ENCODE results near the gene PBX4.

The PBX4 gene

DNA sequence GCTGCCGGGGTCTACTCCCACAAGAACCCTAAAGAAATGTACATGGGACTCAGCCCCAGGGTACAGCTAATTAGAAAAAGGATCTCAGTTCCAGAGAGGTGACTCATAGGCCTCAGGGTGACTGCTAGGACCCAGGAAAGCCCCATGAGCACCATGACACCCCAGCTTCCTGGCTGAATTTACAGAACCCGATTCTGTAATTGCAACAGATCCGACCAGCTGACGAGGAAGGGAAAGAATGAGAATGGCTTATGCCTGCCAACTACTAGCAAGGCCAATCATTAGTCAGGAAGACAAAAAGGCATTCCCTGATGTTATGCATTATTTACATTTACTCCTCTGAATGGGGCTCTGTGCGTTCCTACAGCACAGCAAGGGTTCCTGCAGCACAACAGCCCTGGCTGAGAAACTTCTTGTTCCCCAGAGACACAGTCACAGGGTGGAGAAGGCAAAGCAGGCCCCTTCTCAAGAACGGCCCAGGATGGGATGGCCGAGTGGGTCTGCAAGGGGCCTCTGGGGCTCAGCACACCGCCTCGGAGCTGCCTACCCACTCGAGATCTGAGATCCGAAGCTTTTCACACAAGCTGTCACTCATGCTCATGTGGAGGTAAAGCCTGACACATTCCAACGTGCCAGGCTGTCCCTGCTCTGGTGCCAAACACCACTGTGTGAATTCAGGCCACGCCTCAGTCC is 27.2 kb downstream of the PBX4 start:
- H3K4me3 ChIP-seq (ENCODE audit: insufficient read depth, low read depth, low read length, poor library complexity, severe bottlenecking): no peak overlapping the region
- H3K27me3 ChIP-seq (replicated peaks; ENCODE audit: control insufficient read depth, insufficient read depth, low read length, poor library complexity, severe bottlenecking): no peaks in the 10 kb centered on the region
- H3K27ac ChIP-seq (ENCODE audit: insufficient read depth, low read length, poor library complexity, severe bottlenecking): peak overlapping the region; percentile 82
- peaks cover 25% of the 10 kb centered on the region for H3K4me1 ChIP-seq (ENCODE audit: control insufficient read depth, insufficient read depth, low read length, poor library complexity, severe bottlenecking)
- peak; percentile 71 to 74 (median 73) for DNase-seq
- H3K9me3 ChIP-seq (ENCODE audit: control insufficient read depth, low read length): no peaks in the 10 kb centered on the region
- H3K36me3 ChIP-seq (ENCODE audit: control insufficient read depth, insufficient read depth, low read length): peaks cover 8% of the 10 kb centered on the region

DNA sequence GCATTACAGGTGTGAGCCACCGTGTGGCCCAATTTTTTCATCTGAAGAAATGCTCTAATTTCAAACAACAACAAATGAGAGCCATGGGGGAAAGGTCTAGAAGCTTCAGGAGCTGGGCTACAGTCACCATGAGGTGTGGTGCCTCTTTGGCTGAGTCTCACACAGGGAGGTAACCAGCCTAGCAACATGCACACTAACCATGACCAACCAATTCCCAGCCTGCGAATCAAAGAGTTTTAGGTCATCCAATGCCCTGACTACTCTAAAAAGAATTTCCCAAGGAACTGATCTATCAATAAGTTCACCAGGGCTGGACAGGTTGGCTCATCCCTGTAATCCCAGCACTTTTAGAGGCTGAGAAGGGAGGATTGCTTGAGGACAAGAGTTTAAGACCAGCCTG is 29.9 kb downstream of the PBX4 start:
- peaks cover 24% of the 10 kb centered on the region for H3K4me1 ChIP-seq (ENCODE audit: control insufficient read depth, insufficient read depth, low read length, poor library complexity, severe bottlenecking)
- no peak overlapping the region for H3K4me3 ChIP-seq (ENCODE audit: insufficient read depth, low read depth, low read length, poor library complexity, severe bottlenecking)
- H3K27me3 ChIP-seq (replicated peaks; ENCODE audit: control insufficient read depth, insufficient read depth, low read length, poor library complexity, severe bottlenecking): no peaks in the 10 kb centered on the region
- no peak for DNase-seq
- peaks cover 8% of the 10 kb centered on the region for H3K36me3 ChIP-seq (ENCODE audit: control insufficient read depth, insufficient read depth, low read length)
- no peak overlapping the region for H3K27ac ChIP-seq (ENCODE audit: insufficient read depth, low read length, poor library complexity, severe bottlenecking)
- H3K9me3 ChIP-seq (ENCODE audit: control insufficient read depth, low read length): no peaks in the 10 kb centered on the region

DNA sequence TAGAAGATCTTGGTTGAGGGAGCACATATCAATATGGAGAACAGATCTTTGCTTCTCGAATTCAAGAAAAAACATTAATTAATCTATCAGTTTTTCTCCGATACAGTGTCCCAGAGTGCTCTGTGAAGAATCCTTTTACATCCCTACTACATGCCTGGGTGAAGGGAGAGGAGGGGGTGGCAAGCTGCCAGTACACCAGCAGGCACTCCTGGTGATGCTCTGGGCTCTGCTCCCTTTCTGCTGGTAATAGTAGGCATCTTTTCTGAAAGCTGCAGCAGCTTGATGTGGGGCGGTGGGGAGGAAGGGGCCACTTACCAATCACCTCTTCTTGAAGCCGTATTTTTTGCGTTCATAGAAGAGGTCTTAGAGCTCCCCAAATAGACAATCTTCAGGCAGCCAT is 30.7 kb downstream of the PBX4 start:
- H3K4me1 ChIP-seq (ENCODE audit: control insufficient read depth, insufficient read depth, low read length, poor library complexity, severe bottlenecking): peaks cover 24% of the 10 kb centered on the region
- no peaks in the 10 kb centered on the region for H3K9me3 ChIP-seq (ENCODE audit: control insufficient read depth, low read length)
- no peak overlapping the region for H3K4me3 ChIP-seq (ENCODE audit: insufficient read depth, low read depth, low read length, poor library complexity, severe bottlenecking)
- H3K36me3 ChIP-seq (ENCODE audit: control insufficient read depth, insufficient read depth, low read length): peaks cover 8% of the 10 kb centered on the region
- no peak overlapping the region for H3K27ac ChIP-seq (ENCODE audit: insufficient read depth, low read length, poor library complexity, severe bottlenecking)
- DNase-seq: no peak
- no peaks in the 10 kb centered on the region for H3K27me3 ChIP-seq (replicated peaks; ENCODE audit: control insufficient read depth, insufficient read depth, low read length, poor library complexity, severe bottlenecking)

DNA sequence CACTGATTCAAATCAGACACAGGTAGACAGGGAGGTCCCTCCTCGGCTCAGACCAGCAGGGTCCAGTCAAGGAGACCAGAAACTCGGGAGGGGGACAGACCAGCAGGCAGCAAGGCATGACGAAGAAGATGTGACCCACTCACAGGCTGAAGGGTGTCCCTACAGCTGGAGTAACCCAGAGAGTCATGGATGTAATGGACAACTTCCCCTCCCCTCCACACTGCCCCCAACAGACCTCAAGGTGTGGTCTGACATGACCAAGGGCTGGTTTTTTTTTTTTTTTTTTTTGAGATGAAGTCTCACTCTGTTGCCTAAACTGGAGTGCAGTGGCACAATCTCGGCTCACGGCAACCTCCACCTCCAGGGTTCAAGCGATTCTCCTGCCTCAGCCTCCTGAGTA is 34.1 kb downstream of the PBX4 start:
- peaks cover 5% of the 10 kb centered on the region for H3K36me3 ChIP-seq (ENCODE audit: control insufficient read depth, insufficient read depth, low read length)
- H3K4me1 ChIP-seq (ENCODE audit: control insufficient read depth, insufficient read depth, low read length, poor library complexity, severe bottlenecking): peaks cover 7% of the 10 kb centered on the region
- no peak overlapping the region for H3K4me3 ChIP-seq (ENCODE audit: insufficient read depth, low read depth, low read length, poor library complexity, severe bottlenecking)
- DNase-seq: no peak
- H3K27ac ChIP-seq (ENCODE audit: insufficient read depth, low read length, poor library complexity, severe bottlenecking): no peak overlapping the region
- no peaks in the 10 kb centered on the region for H3K9me3 ChIP-seq (ENCODE audit: control insufficient read depth, low read length)
- H3K27me3 ChIP-seq (replicated peaks; ENCODE audit: control insufficient read depth, insufficient read depth, low read length, poor library complexity, severe bottlenecking): no peaks in the 10 kb centered on the region

DNA sequence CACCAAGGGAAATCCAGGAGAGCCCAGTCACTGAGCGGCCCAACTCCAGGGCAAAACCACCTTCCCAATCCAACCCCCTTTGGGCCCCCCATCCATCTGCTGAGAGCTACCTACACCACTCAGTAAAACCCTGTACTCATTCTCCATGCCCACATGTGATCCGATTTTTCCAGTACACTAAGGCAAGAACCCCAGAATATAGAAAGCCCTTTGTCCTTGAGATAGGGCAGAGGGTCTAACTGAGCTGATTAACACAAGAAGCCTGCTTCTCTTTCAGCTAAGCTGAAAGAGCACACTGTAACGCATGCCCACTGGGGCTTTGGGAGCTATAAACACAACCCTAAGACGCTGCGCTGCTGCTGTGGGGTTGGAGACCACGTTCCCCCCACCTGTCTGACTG is 36.0 kb downstream of the PBX4 start:
- Histone ChIP-seq H3K27me3 (replicated peaks; ENCODE audit: control insufficient read depth, insufficient read depth, low read length, poor library complexity, severe bottlenecking) (no peaks in the 10 kb centered on the region), H3K9me3 (ENCODE audit: control insufficient read depth, low read length) (no peaks in the 10 kb centered on the region), H3K27ac (ENCODE audit: insufficient read depth, low read length, poor library complexity, severe bottlenecking) (no peak overlapping the region), H3K4me3 (ENCODE audit: insufficient read depth, low read depth, low read length, poor library complexity, severe bottlenecking) (no peak overlapping the region), H3K4me1 (ENCODE audit: control insufficient read depth, insufficient read depth, low read length, poor library complexity, severe bottlenecking) (peaks cover 7% of the 10 kb centered on the region), H3K36me3 (ENCODE audit: control insufficient read depth, insufficient read depth, low read length) (peaks cover 5% of the 10 kb centered on the region)
- no peak for DNase-seq

DNA sequence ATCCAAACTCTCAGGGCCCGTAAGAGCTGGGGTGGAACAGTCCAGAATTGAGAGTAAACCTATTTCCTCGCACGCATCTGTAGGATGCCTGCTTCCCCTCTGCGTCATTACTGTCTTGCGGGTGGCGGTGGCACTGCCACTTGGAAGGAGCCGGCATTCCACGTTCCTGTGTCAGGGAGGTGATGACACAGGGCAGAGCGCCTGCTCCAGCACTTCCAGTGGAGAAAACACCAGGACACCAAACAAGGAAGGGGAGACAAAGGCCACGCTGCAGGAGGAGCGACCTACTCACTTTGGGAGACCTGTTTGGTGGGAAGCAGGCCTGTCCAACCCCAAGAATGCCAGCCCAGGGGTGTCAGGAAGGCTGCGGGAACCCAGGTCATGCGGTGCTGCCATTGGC is 37.1 kb downstream of the PBX4 start:
- no peak for DNase-seq
- H3K9me3 ChIP-seq (ENCODE audit: control insufficient read depth, low read length): no peaks in the 10 kb centered on the region
- no peak overlapping the region for H3K27ac ChIP-seq (ENCODE audit: insufficient read depth, low read length, poor library complexity, severe bottlenecking)
- peaks cover 5% of the 10 kb centered on the region for H3K36me3 ChIP-seq (ENCODE audit: control insufficient read depth, insufficient read depth, low read length)
- H3K4me3 ChIP-seq (ENCODE audit: insufficient read depth, low read depth, low read length, poor library complexity, severe bottlenecking): no peak overlapping the region
- no peaks in the 10 kb centered on the region for H3K27me3 ChIP-seq (replicated peaks; ENCODE audit: control insufficient read depth, insufficient read depth, low read length, poor library complexity, severe bottlenecking)
- H3K4me1 ChIP-seq (ENCODE audit: control insufficient read depth, insufficient read depth, low read length, poor library complexity, severe bottlenecking): peaks cover 7% of the 10 kb centered on the region

DNA sequence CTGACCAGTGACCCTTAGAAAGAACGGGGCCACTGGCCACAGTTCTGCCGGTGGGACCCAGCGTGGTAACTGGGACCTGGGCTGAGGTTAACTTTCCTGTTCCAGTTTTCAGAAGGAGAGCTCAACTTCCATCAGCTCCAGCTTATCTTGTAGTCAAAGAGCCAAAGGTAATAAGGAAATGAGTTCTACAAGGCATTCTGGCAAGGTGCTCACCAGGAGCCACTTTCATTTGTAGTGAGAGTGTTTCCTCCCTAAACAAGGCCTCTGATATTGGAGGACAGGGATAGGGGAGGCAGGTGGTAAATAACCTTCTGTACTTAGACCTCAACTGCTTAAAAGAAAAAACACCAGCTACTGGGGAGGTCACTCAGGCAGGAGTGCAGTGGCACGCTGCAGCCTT is 38.1 kb downstream of the PBX4 start:
- H3K9me3 ChIP-seq (ENCODE audit: control insufficient read depth, low read length): no peaks in the 10 kb centered on the region
- peaks cover 7% of the 10 kb centered on the region for H3K4me1 ChIP-seq (ENCODE audit: control insufficient read depth, insufficient read depth, low read length, poor library complexity, severe bottlenecking)
- no peak overlapping the region for H3K4me3 ChIP-seq (ENCODE audit: insufficient read depth, low read depth, low read length, poor library complexity, severe bottlenecking)
- no peak overlapping the region for H3K27ac ChIP-seq (ENCODE audit: insufficient read depth, low read length, poor library complexity, severe bottlenecking)
- peaks cover 5% of the 10 kb centered on the region for H3K36me3 ChIP-seq (ENCODE audit: control insufficient read depth, insufficient read depth, low read length)
- no peak for DNase-seq
- no peaks in the 10 kb centered on the region for H3K27me3 ChIP-seq (replicated peaks; ENCODE audit: control insufficient read depth, insufficient read depth, low read length, poor library complexity, severe bottlenecking)

DNA sequence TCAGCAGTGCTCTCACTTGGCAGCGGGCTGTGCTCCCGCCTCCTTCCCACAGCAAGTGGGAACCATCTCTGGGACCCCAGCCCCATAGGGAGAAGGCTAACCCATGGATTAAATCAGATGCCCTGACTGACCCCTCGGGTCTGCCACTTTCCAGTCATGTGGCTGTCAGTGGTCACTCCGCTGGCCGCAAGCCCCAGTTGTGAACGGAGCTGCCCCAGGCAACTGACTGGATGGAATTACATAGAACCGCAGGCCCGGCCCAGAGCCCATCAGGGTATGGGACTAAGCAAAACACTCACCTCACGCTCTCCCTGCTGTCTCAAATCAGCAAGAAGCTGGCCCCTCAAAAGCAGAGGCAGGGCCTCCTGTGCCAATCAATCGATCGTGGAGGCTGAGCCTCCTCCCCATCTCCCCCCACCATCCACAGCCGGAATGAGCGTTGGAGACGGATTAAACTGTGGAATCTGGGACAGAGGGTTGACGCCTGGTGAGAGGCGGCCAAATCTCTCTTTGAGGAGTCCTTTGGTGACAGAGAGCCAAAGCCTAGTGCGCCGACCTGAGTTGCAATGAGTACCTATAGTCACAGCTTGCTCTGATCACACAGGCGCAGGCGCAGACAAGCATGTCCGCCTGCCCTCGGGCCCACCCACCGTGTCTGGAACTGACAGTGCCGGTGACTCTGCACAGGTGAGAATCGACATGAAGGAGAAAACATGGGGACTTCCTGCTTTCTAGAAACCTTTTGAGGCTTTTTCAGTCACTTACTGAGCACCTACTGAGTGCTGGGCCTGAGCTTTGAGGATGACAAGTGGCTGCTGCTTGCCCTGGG is 38.7 kb downstream of the PBX4 start:
- no peaks in the 10 kb centered on the region for H3K9me3 ChIP-seq (ENCODE audit: control insufficient read depth, low read length)
- H3K36me3 ChIP-seq (ENCODE audit: control insufficient read depth, insufficient read depth, low read length): peaks cover 5% of the 10 kb centered on the region
- H3K4me1 ChIP-seq (ENCODE audit: control insufficient read depth, insufficient read depth, low read length, poor library complexity, severe bottlenecking): peaks cover 7% of the 10 kb centered on the region
- no peaks in the 10 kb centered on the region for H3K27me3 ChIP-seq (replicated peaks; ENCODE audit: control insufficient read depth, insufficient read depth, low read length, poor library complexity, severe bottlenecking)
- no peak overlapping the region for H3K27ac ChIP-seq (ENCODE audit: insufficient read depth, low read length, poor library complexity, severe bottlenecking)
- no peak overlapping the region for H3K4me3 ChIP-seq (ENCODE audit: insufficient read depth, low read depth, low read length, poor library complexity, severe bottlenecking)
- no peak for DNase-seq

DNA sequence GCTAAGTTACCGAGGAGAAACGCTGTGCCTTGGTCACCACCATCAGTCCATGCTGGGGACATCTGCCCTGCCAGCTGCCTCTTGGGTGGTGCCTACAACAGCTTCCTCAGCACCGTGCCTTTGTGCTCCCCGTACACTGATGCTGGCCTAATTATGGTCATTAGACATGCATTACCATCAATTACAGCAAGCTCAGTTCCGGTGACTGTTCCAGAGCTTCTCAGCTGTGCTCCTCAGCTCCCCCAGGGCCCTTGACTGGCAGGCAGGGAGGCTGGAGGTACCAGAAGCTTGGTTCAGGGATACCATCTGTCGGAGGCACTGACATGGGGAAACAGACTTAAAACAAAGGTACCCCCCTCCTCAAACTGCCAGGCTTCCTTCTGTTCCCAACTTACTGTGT is 40.2 kb downstream of the PBX4 start:
- no peak for DNase-seq
- Histone ChIP-seq H3K4me1 (ENCODE audit: control insufficient read depth, insufficient read depth, low read length, poor library complexity, severe bottlenecking) (peaks cover 7% of the 10 kb centered on the region), H3K27ac (ENCODE audit: insufficient read depth, low read length, poor library complexity, severe bottlenecking) (no peak overlapping the region)

DNA sequence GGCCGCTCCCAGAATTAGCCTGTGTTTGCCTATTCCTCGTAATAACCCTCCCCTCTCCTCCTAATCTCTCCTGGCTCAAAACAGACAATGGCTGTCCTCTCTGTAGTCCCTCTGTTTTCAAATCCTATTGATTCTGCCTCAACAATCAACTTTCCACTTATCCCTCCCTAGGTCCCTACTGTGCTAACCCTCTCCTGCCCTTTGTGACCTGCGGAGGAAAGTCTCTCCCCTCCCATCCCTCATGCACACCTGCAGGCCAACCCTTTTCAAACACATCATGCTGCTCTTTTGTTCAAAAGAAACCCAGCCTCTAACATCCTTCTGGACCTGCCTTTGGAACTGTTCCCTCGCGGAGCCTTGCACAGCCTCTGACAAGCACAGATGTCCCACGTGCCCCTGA is 43.1 kb downstream of the PBX4 start:
- DNase-seq: no peak
- Histone ChIP-seq H3K9me3 (ENCODE audit: control insufficient read depth, low read length) (no peaks in the 10 kb centered on the region), H3K36me3 (ENCODE audit: control insufficient read depth, insufficient read depth, low read length) (peaks cover 8% of the 10 kb centered on the region), H3K27me3 (replicated peaks; ENCODE audit: control insufficient read depth, insufficient read depth, low read length, poor library complexity, severe bottlenecking) (no peaks in the 10 kb centered on the region), H3K4me1 (ENCODE audit: control insufficient read depth, insufficient read depth, low read length, poor library complexity, severe bottlenecking) (no peaks in the 10 kb centered on the region), H3K27ac (ENCODE audit: insufficient read depth, low read length, poor library complexity, severe bottlenecking) (no peak overlapping the region), H3K4me3 (ENCODE audit: insufficient read depth, low read depth, low read length, poor library complexity, severe bottlenecking) (no peak overlapping the region)

More for the DNA sequence above, 40.2 kb downstream of the PBX4 start:
- Histone ChIP-seq H3K9me3 (ENCODE audit: control insufficient read depth, low read length) (no peaks in the 10 kb centered on the region), H3K36me3 (ENCODE audit: control insufficient read depth, insufficient read depth, low read length) (peaks cover 5% of the 10 kb centered on the region), H3K27me3 (replicated peaks; ENCODE audit: control insufficient read depth, insufficient read depth, low read length, poor library complexity, severe bottlenecking) (no peaks in the 10 kb centered on the region), H3K4me3 (ENCODE audit: insufficient read depth, low read depth, low read length, poor library complexity, severe bottlenecking) (no peak overlapping the region)

Data from effector memory CD4-positive, alpha-beta T cell (primary cell).